NCI-H2107 (cell line): ENCODE measurements around the gene MLF2.

Experiments used
- DNase-seq: peaks from one replicate; lab custom pipeline; 2025; lab: John Stamatoyannopoulos, UW

The MLF2 gene

GRCh38 chr12:6778217-6778573 lies 25.3 kb upstream of the MLF2 start:
- DNase-seq: peak; percentile 21

- DNase-seq: no peak
These were observed 24.4 kb upstream of the MLF2 start for GRCh38 chr12:6777386-6777785.

- DNase-seq: no peak
These were observed 22.5 kb upstream of the MLF2 start for GRCh38 chr12:6775185-6776174.

GRCh38 chr12:6774499-6775062 lies 21.6 kb upstream of the MLF2 start:
- no peak for DNase-seq

GRCh38 chr12:6773590-6774351 lies 20.8 kb upstream of the MLF2 start:
- no peak for DNase-seq

GRCh38 chr12:6772726-6773589 lies 20.0 kb upstream of the MLF2 start:
- DNase-seq: no peak

GRCh38 chr12:6772331-6772695 lies 19.4 kb upstream of the MLF2 start, which contains the start of gene LAG3:
LAG3 (plus strand) TSS chr12:6772520; CDS start chr12:6772853, 333 bp downstream.
- DNase-seq: no peak

- DNase-seq: no peak
These were observed 18.8 kb upstream of the MLF2 start for GRCh38 chr12:6771509-6772330.

- no peak for DNase-seq
These were observed 18.2 kb upstream of the MLF2 start for GRCh38 chr12:6771091-6771495.

GRCh38 chr12:6770600-6770999 lies 17.7 kb upstream of the MLF2 start:
- no peak for DNase-seq

- DNase-seq: no peak
These were observed 17.2 kb upstream of the MLF2 start for GRCh38 chr12:6770094-6770493.

GRCh38 chr12:6769666-6770065 lies 16.7 kb upstream of the MLF2 start:
- DNase-seq: no peak

- DNase-seq: peak; percentile 16
These were observed 16.0 kb upstream of the MLF2 start for GRCh38 chr12:6768990-6769389.

- no peak for DNase-seq
These were observed 15.5 kb upstream of the MLF2 start for GRCh38 chr12:6768437-6768914.

GRCh38 chr12:6767353-6768319 lies 14.7 kb upstream of the MLF2 start:
- DNase-seq: no peak

- peak; percentile 75 for DNase-seq
These were observed 13.9 kb upstream of the MLF2 start for GRCh38 chr12:6766651-6767349.

GRCh38 chr12:6765634-6766581 lies 13.0 kb upstream of the MLF2 start, which contains the start of gene PTMS:
PTMS (plus strand) TSS chr12:6766363; CDS start chr12:6766706, 343 bp downstream.
- DNase-seq: peak; percentile 76
